RKO (cell line): Measurements from ENCODE around the gene EDEM2.
"Not testable (repeated sequence)": the region's sequence is repeated elsewhere in the genome, so short reads cannot be mapped to it uniquely, and the experiment has no call there.

Source experiments
- DNase-seq: peaks from one replicate; pipeline ENCODE4 v3.0.0-alpha.2; 2016; ENCODE audit warnings: low spot score

EDEM2 gene

GRCh38 chr20:35087791-35088190, 59.3 kb downstream of the EDEM2 start:
- DNase-seq, result no peak

- DNase-seq, result no peak
These were observed 59.8 kb downstream of the EDEM2 start for GRCh38 chr20:35087355-35087754.

- no peak for DNase-seq
These were observed 61.5 kb downstream of the EDEM2 start for GRCh38 chr20:35085477-35086225.

- no peak for DNase-seq
These were observed 62.1 kb downstream of the EDEM2 start for GRCh38 chr20:35084998-35085397.

- not testable (repeated sequence) for DNase-seq
These were observed 66.8 kb downstream of the EDEM2 start for GRCh38 chr20:35080348-35080642.

GRCh38 chr20:35079472-35080347, 67.4 kb downstream of the EDEM2 start:
- DNase-seq, result no peak

- no peak for DNase-seq
These were observed 69.3 kb downstream of the EDEM2 start for GRCh38 chr20:35077872-35078271.

GRCh38 chr20:35077341-35077740, 69.8 kb downstream of the EDEM2 start:
- no peak for DNase-seq

- not testable (repeated sequence) for DNase-seq
These were observed 75.5 kb downstream of the EDEM2 start for GRCh38 chr20:35071436-35072153.

GRCh38 chr20:35066194-35066593, 80.9 kb downstream of the EDEM2 start:
- DNase-seq, result no peak
